HG03520 (cell line): Measurements from ENCODE around the gene STEAP3.
"Not testable (repeated sequence)": the region's sequence is repeated elsewhere in the genome, so short reads cannot be mapped to it uniquely, and the experiment has no call there.

Experiments used
- ATAC-seq: cut with Tn5 transposase; IDR thresholded peaks from one replicate; pipeline ENCODE4 v1.9.1; 2021; ENCODE audit warnings: mild to moderate bottlenecking, moderate library complexity; ENCODE audit not compliant: unreplicated experiment

STEAP3 gene

GRCh38 chr2:119260646-119261492 is 37.2 kb downstream of the STEAP3 start:
- no peak for ATAC-seq

GRCh38 chr2:119261493-119262225 is 38.0 kb downstream of the STEAP3 start:
- no peak for ATAC-seq

GRCh38 chr2:119263025-119263424 is 39.4 kb downstream of the STEAP3 start:
- no peak for ATAC-seq

- ATAC-seq = no peak
Measured at GRCh38 chr2:119263656-119264055, 40.0 kb downstream of the STEAP3 start.

GRCh38 chr2:119264781-119265692 is 41.4 kb downstream of the STEAP3 start:
- peak; percentile 97 for ATAC-seq

- no peak for ATAC-seq
Measured at GRCh38 chr2:119265693-119266066, 42.0 kb downstream of the STEAP3 start.

- ATAC-seq = no peak
Measured at GRCh38 chr2:119266091-119266589, 42.5 kb downstream of the STEAP3 start.

- ATAC-seq = no peak
Measured at GRCh38 chr2:119267604-119268003, 44.0 kb downstream of the STEAP3 start.

- ATAC-seq = no peak
Measured at GRCh38 chr2:119276864-119277263, 53.2 kb downstream of the STEAP3 start.

GRCh38 chr2:119278385-119278784 is 54.8 kb downstream of the STEAP3 start:
- not testable (repeated sequence) for ATAC-seq

GRCh38 chr2:119278946-119279345 is 55.3 kb downstream of the STEAP3 start:
- ATAC-seq = no peak

GRCh38 chr2:119279666-119280065 is 56.0 kb downstream of the STEAP3 start:
- no peak for ATAC-seq

- ATAC-seq = no peak
Measured at GRCh38 chr2:119280680-119281079, 57.0 kb downstream of the STEAP3 start.

GRCh38 chr2:119282146-119282995 is 58.7 kb downstream of the STEAP3 start:
- no peak for ATAC-seq

GRCh38 chr2:119282996-119283511 is 59.4 kb downstream of the STEAP3 start:
- ATAC-seq = no peak

GRCh38 chr2:119283873-119284331 is 60.3 kb downstream of the STEAP3 start:
- no peak for ATAC-seq

GRCh38 chr2:119286661-119287060 is 63.0 kb downstream of the STEAP3 start:
- ATAC-seq = no peak

GRCh38 chr2:119288576-119288975 is 64.9 kb downstream of the STEAP3 start:
- no peak for ATAC-seq

- no peak for ATAC-seq
Measured at GRCh38 chr2:119289093-119289492, 65.5 kb downstream of the STEAP3 start.

- ATAC-seq = no peak
Measured at GRCh38 chr2:119289642-119290041, 66.0 kb downstream of the STEAP3 start.
